LNCAP (cell line): ENCODE results near the gene SUDS3.

ENCODE experiments used
- CTCF ChIP-seq: fragments of 450-650 bp; IDR thresholded peaks from 2 replicates; pipeline ENCODE4 v1.5.1; 2017; ENCODE audit warnings: mild to moderate bottlenecking

The SUDS3 gene

DNA sequence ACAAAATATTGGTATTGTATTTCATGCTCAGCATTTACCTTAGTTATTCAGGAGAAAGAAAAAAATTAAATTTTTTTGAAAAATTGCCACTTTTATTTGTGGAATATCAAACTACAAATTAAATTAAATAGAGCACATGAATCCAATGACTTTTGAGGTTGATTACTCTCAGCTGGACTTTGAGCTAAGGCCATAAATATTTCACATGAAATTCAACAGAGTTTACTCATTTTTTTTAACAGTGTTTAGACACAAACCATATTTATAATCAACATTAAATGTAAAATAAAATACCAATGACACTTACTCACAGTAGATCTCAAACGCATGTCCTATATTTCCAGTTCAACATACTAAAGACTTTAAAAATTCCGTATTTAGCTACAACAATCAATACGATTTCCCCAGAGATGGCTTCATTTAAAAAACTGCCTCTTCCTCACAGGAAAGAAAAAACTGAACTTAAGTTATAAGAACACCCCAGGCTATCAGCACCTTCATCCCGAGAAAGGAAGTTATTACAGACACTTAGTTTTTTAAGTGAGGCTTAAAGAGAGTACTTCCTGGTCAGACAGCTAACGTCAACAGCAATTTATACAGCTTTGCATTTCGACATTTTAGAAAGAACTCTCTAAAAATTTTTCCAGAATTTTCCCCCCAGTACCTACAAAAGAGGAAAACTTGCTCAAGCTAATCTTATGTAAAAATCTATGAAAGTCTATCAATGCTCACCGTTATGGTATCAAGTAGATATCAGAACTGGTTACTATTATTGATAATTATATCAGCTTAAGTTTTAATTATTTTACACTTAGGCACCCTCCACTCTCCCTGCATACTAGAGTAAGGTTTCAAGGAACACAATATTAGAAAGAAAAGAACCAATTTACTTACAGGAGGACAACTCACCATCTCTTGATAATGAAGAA lies 17.5 kb upstream of the SUDS3 start:
- no peak for TF ChIP-seq CTCF

DNA sequence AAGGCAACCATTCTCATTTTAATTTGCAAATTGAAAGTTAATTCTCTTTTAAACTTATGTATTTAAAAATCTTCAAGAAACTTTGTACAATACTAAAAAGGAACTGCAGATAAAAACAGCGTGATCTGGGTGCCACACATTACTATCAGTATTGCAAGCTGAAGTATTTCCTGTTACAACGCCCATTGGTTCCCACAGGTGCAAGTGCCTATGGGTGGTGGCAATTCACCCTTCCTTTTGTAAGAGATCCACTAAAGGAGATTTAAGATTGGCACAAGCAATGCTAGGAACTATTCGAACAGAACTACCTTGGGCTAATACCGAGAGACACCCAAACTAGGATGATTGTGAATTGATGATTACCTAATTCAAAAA lies 16.8 kb upstream of the SUDS3 start:
- TF ChIP-seq CTCF: no peak

GRCh38 chr12:118361092-118361404 lies 15.3 kb upstream of the SUDS3 start:
- TF ChIP-seq CTCF: no peak

- TF ChIP-seq CTCF: no peak
Measured at GRCh38 chr12:118361889-118362288, 14.5 kb upstream of the SUDS3 start.

DNA sequence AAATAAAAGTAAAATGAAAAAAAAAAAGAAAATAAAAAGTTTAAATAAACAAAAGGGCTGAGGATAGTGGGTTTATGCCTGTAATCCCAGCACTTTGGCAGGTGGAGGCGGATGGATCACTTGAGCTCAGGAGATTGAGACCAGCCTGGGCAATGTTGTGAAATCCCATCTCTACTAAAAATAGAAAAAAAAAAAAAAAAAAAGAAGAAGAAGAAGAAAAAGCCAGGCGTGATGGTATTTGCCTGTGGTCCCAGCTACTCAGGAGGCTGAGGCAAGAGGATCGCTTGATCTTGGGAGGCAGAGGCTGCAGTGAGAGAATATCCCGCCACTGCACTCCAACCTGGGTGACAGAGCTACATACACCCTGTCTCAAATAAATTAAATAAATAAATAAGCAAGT lies 7.5 kb upstream of the SUDS3 start:
- no peak for TF ChIP-seq CTCF

- TF ChIP-seq CTCF: no peak
Measured at GRCh38 chr12:118370601-118371000, 5.8 kb upstream of the SUDS3 start.

GRCh38 chr12:118371321-118372282 lies 4.8 kb upstream of the SUDS3 start:
- no peak for TF ChIP-seq CTCF
